SHP77 (cell line): ENCODE measurements around the gene SIGLEC11.
"Not testable (repeated sequence)": the region's sequence is repeated elsewhere in the genome, so short reads cannot be mapped to it uniquely, and the experiment has no call there.

Experiments
- DNase-seq, 2 experiments: peaks; one replicate each; lab custom pipeline; 2025; lab: John Stamatoyannopoulos, UW

The SIGLEC11 gene, protein sequence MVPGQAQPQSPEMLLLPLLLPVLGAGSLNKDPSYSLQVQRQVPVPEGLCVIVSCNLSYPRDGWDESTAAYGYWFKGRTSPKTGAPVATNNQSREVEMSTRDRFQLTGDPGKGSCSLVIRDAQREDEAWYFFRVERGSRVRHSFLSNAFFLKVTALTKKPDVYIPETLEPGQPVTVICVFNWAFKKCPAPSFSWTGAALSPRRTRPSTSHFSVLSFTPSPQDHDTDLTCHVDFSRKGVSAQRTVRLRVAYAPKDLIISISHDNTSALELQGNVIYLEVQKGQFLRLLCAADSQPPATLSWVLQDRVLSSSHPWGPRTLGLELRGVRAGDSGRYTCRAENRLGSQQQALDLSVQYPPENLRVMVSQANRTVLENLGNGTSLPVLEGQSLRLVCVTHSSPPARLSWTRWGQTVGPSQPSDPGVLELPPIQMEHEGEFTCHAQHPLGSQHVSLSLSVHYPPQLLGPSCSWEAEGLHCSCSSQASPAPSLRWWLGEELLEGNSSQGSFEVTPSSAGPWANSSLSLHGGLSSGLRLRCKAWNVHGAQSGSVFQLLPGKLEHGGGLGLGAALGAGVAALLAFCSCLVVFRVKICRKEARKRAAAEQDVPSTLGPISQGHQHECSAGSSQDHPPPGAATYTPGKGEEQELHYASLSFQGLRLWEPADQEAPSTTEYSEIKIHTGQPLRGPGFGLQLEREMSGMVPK

DNA sequence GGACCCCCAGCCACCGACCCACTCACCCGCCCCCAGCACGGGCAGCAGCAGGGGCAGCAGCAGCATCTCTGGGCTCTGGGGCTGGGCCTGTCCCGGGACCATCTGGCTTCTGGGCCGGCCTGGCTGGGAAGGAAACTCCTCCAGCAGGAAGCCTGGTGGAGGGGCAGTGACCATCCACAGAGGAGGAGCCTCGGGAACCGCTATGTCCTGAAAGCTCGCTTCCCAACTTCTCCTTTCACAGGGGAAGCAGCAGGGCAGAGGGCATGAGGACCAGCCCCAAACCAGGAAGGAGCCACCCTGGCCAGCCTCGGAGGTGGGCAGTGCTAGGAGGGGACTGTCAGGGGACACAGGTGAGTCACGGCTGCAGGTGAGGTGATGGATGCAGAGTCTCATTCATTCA, at the start of gene SIGLEC11:
SIGLEC11 (minus strand) TSS at position 193 of the 400 bp plus-strand sequence; CDS start at position 102, 91 bp downstream.
- DNase-seq, result not testable (repeated sequence)

DNA sequence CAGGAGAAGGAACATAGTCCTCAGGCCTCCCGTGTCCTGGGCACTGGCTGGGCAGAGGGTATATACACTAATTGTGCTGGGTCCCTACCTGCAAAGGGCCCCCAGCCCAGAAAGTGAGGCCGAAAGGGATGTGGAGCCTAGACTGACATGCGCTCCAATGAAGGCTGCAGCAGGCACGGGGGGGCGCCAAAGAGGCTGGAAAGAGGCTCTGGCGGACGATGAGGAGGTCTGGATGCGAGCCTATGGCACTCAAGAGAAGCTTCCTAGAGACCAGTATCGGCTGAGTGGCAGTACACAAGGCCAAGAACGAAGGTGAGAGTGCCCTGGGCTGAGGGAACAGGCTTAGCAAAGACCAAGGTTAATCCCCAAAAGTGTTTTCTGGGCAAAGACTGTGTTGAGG, 47.6 kb upstream of the SIGLEC11 start:
- peak in 1 of 2 experiments; percentile 4 for DNase-seq

DNA sequence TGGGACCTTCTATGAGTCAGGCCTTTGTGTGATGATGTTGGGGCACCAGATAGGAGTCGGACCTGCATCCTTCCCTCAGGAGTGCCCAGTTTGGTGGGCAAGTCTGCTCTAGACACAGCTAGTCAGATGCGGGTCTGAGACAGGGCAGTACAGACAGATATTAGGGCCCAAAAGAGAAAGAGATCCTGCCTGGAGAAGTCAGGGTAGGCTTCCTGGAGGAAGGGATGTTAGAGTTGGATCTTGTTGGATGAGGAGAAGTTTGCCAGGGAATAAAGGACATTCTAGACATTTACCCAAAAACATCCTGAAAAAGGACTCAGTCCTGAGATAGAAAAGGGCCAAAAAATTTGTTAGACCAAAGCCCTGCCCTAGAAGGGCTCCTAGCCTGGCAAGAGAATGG, 47.0 kb upstream of the SIGLEC11 start:
- no peak for DNase-seq

DNA sequence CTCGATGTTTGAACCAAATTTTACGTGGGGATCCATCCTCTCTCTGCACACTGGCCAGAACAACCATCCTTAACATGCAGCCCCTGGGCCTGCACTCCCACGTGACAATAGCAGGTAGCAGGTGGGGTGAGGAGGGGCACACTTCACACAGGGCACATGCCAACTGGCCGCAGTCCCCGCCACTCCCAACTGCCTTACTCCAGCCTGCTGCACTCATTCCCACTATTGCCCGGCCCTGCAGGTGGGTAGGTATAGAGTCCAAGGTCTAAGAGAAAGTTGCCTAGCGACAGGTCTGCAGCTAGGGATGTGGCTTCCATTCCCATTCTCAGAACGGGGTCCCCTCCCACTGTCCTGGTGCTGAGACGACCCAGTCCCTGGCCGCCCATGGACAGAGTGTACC, 46.2 kb upstream of the SIGLEC11 start:
- no peak for DNase-seq

DNA sequence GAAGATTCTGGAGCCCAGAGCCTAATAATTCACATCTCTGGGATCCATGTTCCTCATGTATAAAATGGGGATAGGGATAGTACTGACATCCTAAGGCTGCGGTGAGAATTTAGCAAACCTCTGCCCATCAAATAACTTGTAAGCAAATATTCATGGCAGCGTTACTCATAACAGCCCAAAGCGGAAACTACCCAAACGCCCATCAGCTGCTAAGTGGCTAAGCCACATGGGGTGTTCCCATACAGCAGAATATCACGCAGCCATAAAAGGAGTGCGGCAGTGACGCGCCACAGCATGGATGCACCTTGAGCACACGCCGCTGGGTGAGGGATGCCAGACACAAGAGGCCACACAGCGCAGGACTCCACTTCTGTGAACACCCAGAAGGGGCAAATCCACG, 44.5 kb upstream of the SIGLEC11 start:
- DNase-seq, result no peak

DNA sequence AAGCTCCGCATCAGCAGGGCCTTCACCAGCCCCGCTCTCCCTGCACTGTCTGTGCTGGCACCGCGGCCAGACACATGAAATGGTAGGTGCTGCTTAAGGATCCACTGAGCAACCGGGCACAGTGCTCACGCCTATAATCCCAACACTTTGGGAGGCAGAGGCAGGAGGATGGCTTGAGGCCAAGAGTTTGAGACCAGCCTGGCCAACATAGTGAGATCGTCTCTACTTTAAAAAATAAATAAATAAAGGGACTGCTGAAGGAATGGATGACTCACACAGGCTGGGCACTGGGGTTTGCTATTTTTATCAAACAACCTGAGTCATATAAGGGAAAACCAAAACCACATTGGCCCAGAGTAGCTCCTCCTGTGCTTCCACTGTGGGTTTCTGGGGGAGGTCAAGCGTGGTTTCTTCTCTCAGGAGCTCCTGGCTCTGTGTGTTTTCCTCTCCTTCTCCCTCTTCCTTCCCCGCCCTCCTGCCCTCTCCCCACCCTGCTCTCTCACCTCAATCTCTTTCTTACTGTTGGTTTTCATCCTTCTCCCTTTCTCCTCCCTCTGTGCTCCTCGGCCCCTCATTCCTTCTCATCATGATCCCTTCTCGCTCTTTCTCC, 42.9 kb upstream of the SIGLEC11 start:
- no peak for DNase-seq

DNA sequence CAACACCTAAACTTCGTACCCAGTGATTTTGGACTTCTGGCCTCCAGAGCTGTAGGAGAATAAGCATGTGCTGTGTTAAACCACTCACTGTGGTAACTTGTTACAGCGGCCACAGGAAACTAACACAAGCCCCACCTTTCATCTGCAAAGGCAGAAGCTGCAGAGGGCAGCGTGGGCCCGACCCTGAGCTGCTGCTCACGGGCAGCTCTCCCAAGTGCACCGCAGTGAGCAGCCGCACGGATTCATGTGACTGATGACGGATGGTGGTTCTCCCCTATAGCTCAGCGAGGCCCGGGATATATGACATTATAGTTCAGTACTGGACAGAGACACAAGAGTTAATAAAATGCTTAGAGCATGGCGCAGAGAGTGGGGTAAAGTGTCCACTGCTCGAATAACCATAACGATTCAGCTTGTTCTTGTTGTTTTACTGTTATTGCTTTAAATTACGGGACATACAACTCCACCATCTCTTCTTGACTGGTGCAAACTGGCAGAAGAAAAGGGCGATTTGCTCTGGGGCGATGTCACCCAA, 42.3 kb upstream of the SIGLEC11 start:
- no peak for DNase-seq

DNA sequence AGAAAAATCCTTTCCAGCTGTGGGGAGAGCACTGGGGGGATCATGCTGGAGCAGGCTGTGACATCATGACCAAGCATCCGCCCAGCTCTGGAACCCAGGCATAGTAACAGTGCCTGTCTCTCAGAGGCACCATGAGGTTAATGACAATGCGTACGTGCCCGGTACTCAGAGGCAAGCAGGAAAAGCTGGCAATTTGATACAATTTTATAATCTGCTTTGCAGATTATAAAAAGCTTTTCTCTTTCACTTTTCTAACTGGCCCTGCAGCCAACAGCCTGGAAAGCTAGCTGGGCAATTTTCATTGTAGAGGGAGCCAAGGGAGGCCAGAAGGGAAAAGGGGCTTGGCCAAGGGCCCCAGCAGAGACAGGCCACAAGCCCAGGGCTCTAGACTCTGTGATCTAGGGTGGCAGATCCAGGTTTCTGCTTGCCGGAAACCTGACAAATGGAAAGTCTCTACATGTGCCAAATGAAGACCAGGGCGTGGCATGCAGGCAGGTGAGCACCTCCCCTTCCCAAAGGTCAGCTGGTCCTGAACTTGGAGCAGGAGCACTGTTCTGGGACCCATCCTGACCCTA, 41.5 kb upstream of the SIGLEC11 start:
- no peak for DNase-seq

DNA sequence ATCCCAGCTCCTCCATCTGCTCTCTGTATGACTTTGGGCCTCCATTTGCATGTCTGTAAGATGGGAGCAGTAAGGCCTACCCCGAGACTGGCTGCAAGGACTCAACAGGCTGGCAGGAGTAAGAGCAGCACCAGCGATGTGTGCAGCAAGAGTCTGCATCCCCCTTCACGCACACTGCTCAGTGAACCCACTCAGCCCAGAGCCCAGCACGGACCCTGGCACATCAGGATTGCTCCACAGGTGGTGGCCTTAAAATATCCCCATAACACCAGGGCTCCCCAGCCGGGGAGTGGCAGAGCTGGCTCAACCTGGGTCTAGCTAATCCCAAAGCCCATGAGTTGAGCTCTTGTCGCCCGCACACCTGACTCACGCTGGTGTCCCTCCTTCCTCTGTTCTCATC, 40.8 kb upstream of the SIGLEC11 start:
- DNase-seq, result no peak

DNA sequence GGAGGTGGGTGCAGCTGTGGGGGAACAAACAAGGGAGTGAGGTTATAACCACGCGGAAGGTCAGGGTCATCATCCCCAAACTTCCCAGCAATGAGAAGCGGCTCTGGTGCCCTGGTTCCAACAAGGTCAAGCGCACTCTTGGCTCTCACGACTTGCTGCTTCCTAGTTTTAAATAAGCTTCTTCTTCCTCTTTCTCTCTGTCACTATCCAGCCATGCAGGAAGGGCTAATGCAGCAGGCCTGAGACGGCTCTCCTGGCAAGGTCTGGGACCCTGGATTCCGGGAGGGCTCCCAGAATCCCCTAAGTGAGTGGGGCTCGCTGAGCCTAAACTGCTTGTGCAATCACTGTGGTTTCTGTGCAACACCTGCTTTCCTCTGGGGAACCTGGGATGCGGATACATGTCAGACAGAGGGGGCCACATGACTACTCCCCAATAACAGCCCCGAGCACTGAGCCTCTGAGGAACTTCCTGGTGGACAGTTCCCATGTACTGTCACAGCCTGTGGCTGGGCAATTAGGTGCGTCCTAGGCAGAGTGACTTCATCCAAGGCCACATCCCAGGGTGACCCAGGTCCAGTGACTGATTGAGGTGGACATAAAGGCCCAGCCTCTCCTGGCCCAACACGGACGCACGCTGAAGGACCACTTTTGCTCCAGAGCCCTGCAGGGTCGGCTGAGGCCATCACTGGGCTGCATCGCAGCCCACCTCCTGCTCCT, 40.0 kb upstream of the SIGLEC11 start:
- DNase-seq, result no peak

DNA sequence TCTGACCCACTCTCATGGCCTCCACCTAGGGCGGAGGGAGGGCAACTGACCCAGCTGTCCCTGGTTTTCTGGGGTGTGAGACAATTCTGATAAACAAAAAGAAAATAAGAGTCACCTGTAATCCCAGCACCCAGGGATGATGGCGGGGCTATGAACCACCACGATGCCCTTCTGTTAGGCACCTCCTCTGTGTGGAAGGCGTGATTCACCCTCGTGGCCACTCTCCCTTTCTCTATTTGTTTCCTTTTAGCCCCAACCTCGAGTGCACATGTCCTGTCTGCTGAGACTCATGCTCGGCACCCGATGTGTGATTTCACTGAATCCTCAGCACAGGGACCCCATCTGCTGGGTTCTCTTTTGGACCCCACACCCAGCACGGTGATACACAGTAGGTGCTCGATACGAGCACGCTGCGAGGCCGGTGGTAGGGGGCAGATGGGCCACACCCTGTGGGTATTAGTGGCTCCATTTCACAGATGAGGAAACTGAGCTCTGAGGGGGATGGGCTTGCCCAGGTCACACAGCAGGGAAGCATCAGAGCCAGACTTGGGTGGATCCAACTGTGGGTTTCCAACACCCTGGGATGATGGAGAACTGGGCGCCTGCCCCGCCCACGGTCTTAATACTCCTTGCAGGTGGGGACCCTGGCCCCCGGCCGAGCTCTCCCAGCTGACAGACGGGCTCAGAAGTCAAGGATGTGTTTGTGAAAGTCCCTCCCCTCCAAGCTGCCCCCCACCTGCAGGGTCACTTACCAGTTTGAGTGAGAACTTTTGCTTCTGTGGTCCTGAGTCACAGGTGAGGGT, 39.3 kb upstream of the SIGLEC11 start:
- DNase-seq, result no peak

DNA sequence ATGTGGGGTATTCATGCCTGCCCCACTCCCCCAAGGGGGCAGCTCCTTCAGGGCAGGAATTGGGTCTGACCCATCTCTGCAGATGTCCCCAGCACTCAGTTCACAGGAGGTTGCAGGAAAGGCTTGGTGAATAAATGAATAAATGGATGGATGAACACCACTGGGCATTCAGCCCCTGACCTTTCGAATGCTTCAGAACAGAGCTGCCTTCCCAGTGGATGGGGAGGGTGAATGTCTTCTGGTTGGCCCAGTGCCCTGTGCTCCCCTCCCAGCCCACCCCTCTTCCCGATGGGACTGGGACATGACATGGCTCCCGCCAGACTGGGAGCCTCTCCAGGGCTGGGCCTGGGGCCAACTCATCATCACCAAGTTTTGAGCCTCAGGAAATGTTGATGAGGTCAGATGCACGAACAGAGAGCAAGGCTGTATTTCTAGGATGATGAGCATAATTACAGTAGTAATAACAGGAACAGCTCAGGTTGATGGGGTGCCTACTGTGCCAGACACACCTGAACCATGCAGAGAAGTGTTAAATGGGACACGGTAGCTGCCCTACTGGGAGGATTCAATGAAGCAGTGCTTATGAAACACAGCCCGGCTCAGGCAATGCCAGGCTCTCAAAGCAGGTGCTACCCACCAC, 38.5 kb upstream of the SIGLEC11 start:
- DNase-seq, result no peak

DNA sequence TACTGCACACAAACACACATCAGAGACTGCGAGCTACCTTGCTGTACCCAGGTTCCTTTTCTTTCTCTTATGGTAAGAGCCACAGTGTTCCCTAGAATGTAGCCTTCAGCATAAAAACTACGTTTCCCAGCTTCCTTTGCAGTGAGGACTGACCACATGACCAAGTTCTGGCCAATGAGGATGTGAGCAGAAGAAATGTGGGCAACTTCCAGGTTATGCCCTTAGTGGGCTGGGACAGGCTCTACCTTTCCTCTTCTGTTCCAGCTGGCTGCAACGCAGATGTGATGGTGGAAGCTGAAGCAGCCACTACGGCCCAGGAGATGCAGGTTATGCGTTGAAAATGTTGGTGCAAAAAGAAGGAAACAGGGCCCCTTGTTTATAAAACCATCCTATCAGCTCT, 36.7 kb upstream of the SIGLEC11 start:
- DNase-seq, result peak; percentile 16 to 28

DNA sequence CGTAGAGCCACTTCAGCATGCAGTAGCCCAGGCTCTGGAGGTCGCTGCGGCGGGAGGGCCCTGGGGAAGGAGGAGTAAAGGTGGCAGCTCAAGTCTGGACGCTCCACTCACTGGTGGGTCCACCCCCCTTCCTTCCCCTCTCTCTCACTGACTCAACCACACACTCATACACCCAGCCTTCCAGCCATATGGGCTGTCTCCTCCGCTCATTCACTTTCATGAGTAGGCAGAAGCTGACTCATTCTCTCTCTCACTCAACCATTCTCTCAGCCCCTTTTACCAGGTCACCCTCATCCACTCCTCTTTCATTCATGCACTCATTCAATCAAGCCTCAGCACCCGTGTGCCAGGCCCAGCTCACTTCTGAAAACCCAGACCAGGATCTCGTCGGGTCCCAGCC, 27.5 kb upstream of the SIGLEC11 start:
- DNase-seq, result no peak

DNA sequence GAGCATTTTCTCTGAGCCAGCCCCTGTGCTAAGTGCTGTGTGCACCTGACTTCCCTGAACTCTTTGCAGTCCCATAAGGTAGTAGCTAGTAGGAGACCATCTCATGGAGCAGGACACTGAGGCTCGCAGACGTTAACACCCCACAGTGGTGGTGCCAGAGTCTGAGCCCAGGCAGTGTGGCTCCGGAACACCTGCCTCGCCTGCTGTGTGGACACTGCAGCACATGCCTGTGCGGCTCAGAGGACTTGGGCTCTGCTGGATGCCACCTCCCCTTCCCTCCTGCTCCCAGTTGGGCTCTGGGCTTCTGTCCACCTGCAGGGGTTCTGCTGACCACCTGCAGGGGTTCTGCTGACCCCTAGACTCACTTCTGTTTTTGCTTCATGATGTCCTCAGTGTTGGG, 27.0 kb upstream of the SIGLEC11 start:
- no peak for DNase-seq

DNA sequence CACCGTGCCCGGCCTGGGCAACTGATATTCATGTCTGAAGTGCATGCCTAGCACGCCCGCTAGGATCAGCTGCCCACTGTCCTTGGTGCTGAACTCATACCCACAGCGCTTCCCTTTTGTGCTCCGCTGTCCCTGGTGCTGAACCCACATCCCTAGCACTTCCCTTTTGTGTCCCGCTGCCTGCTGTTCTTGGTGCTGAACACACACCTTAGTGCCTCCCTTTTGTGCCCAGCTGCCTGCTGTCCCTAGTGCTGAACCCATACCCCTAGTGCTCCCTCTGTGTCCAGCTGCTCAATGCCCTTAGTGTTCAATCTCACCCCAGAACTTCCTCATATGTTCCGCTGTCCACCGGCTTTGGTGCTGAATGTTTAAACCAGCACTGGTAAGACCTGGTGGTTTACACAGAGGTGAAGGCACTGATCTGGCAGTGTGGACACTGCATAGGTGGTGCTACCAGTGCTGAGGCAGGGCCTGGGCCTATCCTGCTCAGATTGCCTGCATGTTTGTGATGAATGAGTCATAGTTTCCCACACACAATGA, 26.3 kb upstream of the SIGLEC11 start:
- no peak for DNase-seq

DNA sequence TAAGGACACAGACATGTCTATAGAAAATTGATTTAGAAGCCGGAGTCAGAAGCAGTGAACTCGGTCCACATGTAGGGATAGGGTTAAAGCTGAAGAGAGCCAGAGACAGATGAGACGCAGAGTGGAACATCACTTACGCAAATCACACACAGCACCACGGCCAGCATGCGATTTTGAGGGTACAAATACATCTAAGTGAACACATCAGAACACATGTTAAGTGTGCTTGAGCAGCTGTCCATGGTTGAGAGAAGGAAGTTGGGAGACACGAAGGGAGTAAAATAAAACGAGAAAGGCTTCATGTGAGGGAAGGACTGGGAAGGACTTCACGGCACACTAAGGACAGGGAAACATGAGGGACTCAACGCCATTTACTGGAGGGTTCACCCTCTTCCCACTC, 25.4 kb upstream of the SIGLEC11 start:
- DNase-seq, result no peak

DNA sequence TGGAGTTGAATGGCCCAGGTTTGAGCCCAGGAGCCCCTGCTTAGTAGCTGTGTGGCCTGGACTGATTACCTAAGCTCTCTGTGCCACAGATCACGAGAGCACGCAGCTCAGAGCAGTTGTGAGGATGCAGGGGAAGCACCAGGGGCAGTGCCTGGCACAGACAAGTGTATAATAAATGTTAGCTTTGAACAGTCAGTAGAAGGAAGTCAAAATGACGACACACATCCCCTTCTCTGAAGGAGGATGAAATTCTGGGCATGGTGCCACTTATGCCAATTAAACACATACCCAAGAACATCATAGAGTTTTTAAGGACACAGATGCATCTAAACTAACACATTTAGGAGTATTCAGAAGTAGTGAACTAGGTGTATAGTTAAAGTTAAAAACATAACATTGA, 24.9 kb upstream of the SIGLEC11 start:
- no peak for DNase-seq

DNA sequence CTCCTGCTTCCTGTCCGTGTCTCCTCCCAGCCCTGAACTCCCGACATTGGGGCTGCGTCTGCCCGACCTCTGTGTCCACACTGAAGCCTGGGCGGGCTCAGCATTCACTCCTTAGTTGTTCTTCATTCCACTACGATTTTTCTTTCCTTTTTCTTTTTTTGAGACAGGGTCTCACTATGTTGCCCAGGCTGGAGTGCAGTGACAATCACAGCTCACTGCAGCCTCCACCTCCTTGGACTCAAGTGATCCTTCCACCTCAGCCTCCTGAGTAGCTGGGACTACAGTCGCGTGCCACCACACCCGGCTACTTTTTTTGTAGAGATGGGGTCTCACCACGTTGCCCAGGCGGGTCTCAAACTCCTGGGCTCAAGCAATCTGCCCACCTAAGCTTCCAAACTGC, 23.5 kb upstream of the SIGLEC11 start:
- no peak for DNase-seq

DNA sequence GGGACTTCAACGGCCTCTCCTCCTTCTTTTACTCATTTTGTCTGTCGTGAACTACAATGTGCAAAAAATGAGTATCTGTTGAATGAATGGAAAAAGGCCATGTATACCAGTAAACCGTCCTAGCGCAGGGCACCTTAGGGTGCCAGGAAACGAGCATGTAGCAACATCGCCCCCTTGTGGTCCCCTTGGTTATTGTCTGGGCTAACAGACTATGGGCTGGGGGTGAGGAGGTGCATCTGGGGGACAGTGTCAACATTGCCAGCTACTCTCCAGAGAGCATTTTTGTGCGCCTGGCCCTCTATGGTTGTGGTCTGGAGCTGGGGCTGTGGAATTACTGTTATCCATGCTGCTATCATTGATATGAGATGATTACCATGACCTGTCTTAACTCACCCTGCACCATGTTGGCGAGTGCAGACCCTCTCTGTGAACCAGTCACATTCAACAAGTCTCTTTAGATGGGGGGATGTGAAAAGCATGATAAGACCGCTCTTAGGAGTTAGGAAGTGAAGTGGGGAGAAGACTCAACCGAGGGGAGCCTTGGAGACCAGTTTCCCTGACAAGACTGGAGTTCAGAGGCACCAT, 22.8 kb upstream of the SIGLEC11 start:
- DNase-seq, result peak; percentile 54 to 59
